Measurements from ENCODE around the gene MMD. TPM values are rescaled to one million over a fixed set of nuclear protein-coding genes. Genes with fewer than 3 reads are reported as not detected.
A peak's percentile ranks its signal among the peaks of the same experiment; 100 is the strongest.

The MMD gene
- total and polyA plus RNA-seq, 9 of the 15 experiments (the other 6 are each of a cell fraction or from before 2014, with no cell fraction given), result 3.1 to 18.9 (median 10.7) TPM

DNA sequence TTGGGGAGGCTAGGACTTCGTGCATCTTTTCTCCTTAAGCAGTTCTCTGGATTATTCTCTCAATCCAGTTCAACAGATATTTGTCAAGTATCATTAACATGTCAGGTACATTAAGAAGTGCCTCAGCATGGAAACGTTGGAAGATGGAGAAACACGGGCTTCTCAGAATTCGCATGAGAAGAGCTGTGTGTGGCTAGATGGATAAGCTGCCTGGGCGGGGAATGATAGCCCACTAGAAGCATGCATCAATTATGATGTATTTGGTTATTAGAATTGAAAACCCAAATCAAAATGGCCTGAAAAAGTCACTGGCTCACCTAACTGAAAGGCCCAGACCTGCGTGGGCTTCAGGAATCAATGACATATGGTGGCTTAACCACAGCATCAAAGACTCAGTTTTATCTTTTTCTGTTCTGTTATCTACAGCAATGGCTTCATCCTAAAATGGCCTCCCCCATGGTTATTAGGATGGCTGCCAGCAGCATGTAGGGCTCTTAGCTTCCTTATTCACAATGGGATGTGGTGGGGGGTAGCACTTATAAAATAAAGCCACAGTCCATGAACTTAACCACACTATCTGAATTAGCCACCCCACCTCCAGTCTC lies 43.9 kb downstream of the MMD start (continued):
- TF ChIP-seq CHD2 (IDR thresholded peaks at IDR 0.05; ENCODE audit: low read depth, low read length) (no peak), ATF4 (CRISPR knock-in tag; IDR thresholded peaks at IDR 0.05) (no peak), FOXJ3 (CRISPR knock-in tag; IDR thresholded peaks at IDR 0.05) (no peak), ZBTB17 (CRISPR knock-in tag; IDR thresholded peaks at IDR 0.05) (no peak), ZNF124 (CRISPR knock-in tag; IDR thresholded peaks at IDR 0.05) (no peak), STAT5A (IDR thresholded peaks at IDR 0.05; ENCODE audit: borderline replicate concordance, low read length) (peak; percentile 44; the same call in 1 of the 2 replicates), ZNF518B (CRISPR knock-in tag; IDR thresholded peaks at IDR 0.05) (no peak), HDAC8 (tag; IDR thresholded peaks at IDR 0.05) (no peak), SIRT6 (IDR thresholded peaks at IDR 0.05; ENCODE audit: low read depth, low read length) (no peak), NR1H2 (CRISPR knock-in tag; IDR thresholded peaks at IDR 0.05) (no peak), ZNF79 (CRISPR knock-in tag; IDR thresholded peaks at IDR 0.05; ENCODE audit: low read depth) (no peak), AFF4 (CRISPR knock-in tag; IDR thresholded peaks at IDR 0.05) (no peak)
- TF ChIP-seq, protein P1, sequence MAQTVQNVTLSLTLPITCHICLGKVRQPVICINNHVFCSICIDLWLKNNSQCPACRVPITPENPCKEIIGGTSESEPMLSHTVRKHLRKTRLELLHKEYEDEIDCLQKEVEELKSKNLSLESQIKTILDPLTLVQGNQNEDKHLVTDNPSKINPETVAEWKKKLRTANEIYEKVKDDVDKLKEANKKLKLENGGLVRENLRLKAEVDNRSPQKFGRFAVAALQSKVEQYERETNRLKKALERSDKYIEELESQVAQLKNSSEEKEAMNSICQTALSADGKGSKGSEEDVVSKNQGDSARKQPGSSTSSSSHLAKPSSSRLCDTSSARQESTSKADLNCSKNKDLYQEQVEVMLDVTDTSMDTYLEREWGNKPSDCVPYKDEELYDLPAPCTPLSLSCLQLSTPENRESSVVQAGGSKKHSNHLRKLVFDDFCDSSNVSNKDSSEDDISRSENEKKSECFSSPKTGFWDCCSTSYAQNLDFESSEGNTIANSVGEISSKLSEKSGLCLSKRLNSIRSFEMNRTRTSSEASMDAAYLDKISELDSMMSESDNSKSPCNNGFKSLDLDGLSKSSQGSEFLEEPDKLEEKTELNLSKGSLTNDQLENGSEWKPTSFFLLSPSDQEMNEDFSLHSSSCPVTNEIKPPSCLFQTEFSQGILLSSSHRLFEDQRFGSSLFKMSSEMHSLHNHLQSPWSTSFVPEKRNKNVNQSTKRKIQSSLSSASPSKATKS (CRISPR knock-in tag; IDR thresholded peaks at IDR 0.05), result no peak
- TF ChIP-seq, protein P2, sequence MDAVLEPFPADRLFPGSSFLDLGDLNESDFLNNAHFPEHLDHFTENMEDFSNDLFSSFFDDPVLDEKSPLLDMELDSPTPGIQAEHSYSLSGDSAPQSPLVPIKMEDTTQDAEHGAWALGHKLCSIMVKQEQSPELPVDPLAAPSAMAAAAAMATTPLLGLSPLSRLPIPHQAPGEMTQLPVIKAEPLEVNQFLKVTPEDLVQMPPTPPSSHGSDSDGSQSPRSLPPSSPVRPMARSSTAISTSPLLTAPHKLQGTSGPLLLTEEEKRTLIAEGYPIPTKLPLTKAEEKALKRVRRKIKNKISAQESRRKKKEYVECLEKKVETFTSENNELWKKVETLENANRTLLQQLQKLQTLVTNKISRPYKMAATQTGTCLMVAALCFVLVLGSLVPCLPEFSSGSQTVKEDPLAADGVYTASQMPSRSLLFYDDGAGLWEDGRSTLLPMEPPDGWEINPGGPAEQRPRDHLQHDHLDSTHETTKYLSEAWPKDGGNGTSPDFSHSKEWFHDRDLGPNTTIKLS (IDR thresholded peaks at IDR 0.05; ENCODE audit: borderline replicate concordance, low read depth), result no peak

Data from K562 (cell line).